ENCODE data around the gene MEOX2.

- no peak for TF ChIP-seq CTCF (IDR thresholded peaks at IDR 0.05; ENCODE audit: low read depth, low read length)
- TF ChIP-seq EZH2phosphoT487 (IDR thresholded peaks at IDR 0.05; ENCODE audit: low read depth), result no peak
Observed at GRCh38 chr7:15625466-15625865, 61.0 kb downstream of the MEOX2 start.
